Body of pancreas (tissue), 4 donors: ENCODE measurements around the gene FKBP11.
A peak's percentile ranks its signal among the peaks of the same experiment; 100 is the strongest.

Source experiments
- POLR2A ChIP-seq, 3 donors: fragments of 450-650 bp; IDR thresholded peaks; one replicate each; pipeline ENCODE4 v1.6.1; 2016; ENCODE audit warnings: antibody characterized with exemption in 3 of 3, mild to moderate bottlenecking in 2 of 3
- TF ChIP-seq, protein P1 (sequence below), 7 experiments: fragments of 450-650 bp in 4 of 7; fragments of 200-600 bp in 3 of 7; sonication (generic) in 3 of 7; IDR thresholded peaks; one replicate each; pipeline ENCODE4 v1.5.1; 2016 to 2019; ENCODE audit warnings: antibody characterized with exemption in 7 of 7

DNA sequence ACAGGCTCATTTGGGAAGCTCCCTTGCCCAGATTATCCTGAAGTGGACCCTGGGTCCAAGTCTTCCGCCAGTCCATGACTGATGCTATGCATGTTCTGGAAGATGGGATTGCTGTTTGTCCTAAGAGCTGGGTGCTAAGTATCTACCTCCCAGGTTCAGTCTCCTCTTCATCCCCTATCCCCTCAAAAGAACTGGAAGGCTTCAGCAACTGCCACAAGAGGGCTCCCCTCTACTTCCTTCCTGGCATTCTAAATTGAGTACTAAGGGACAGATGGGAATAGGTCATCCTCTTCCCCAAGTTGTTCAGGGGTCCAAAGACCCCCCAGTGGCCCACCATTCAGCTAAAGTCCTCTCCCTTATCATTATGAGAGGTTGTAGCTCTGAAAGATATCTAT lies 9.0 kb upstream of the FKBP11 start:
- TF ChIP-seq, protein P1, sequence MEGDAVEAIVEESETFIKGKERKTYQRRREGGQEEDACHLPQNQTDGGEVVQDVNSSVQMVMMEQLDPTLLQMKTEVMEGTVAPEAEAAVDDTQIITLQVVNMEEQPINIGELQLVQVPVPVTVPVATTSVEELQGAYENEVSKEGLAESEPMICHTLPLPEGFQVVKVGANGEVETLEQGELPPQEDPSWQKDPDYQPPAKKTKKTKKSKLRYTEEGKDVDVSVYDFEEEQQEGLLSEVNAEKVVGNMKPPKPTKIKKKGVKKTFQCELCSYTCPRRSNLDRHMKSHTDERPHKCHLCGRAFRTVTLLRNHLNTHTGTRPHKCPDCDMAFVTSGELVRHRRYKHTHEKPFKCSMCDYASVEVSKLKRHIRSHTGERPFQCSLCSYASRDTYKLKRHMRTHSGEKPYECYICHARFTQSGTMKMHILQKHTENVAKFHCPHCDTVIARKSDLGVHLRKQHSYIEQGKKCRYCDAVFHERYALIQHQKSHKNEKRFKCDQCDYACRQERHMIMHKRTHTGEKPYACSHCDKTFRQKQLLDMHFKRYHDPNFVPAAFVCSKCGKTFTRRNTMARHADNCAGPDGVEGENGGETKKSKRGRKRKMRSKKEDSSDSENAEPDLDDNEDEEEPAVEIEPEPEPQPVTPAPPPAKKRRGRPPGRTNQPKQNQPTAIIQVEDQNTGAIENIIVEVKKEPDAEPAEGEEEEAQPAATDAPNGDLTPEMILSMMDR (IDR thresholded peaks at IDR 0.05): peak in 1 of 7 experiments; percentile 21
- TF ChIP-seq POLR2A (IDR thresholded peaks at IDR 0.05): no peak
